ENCODE data around the gene LIN28A. TPM values are rescaled to one million over a fixed set of nuclear protein-coding genes. Genes with fewer than 3 reads are reported as not detected.
"Not testable (repeated sequence)": the region's sequence is repeated elsewhere in the genome, so short reads cannot be mapped to it uniquely, and the experiment has no call there.

The LIN28A gene
- not detected for polyA plus RNA-seq

GRCh38 chr1:26410706-26411623 lies at the start of gene LIN28A:
LIN28A (plus strand) TSS chr1:26410817; CDS start chr1:26410892, 75 bp downstream.
- Mint-ChIP-seq H3K4me1 (peaks cover 7 to 11% (median 8%) of the 10 kb centered on the region in 3 donors), H3K4me3 (peak within 1 kb of the TSS in 1 of 4 donors; percentile 49), H3K27ac (peak within 1 kb of the TSS; percentile 16 to 81 (median 59)), H3K9me3 (peaks cover 0 to 4% (median 0%) of the 10 kb centered on the region in 3 donors), H3K27me3 (peaks cover 49% of the 10 kb centered on the region), H3K36me3 (no peaks in the 10 kb centered on the region)

- peak overlapping the region in 2 of 3 donors; percentile 3 to 32 for H3K27ac Mint-ChIP-seq
- peaks cover 33% of the 10 kb centered on the region for H3K27me3 Mint-ChIP-seq
- H3K4me1 Mint-ChIP-seq = peaks cover 11 to 17% (median 11%) of the 10 kb centered on the region in 3 donors
- no peaks in the 10 kb centered on the region for H3K9me3 Mint-ChIP-seq
- H3K36me3 Mint-ChIP-seq = peaks cover 2% of the 10 kb centered on the region
- peak overlapping the region in 3 of 4 donors; percentile 45 to 92 (median 52) for H3K4me3 Mint-ChIP-seq
These were observed 49.0 kb upstream of the LIN28A start for GRCh38 chr1:26361605-26362122.

- Mint-ChIP-seq H3K36me3 (peaks cover 2% of the 10 kb centered on the region), H3K4me3 (peak overlapping the region in 2 of 4 donors; percentile 45 to 52), H3K27me3 (peaks cover 31% of the 10 kb centered on the region), H3K9me3 (no peaks in the 10 kb centered on the region), H3K4me1 (peaks cover 11 to 20% (median 11%) of the 10 kb centered on the region in 3 donors), H3K27ac (peak overlapping the region in 1 of 3 donors; percentile 32)
These were observed 48.3 kb upstream of the LIN28A start for GRCh38 chr1:26362331-26362730.

- Mint-ChIP-seq H3K27me3 (peaks cover 31% of the 10 kb centered on the region), H3K4me1 (peaks cover 11 to 20% (median 11%) of the 10 kb centered on the region in 3 donors), H3K36me3 (peaks cover 2% of the 10 kb centered on the region), H3K4me3 (peak overlapping the region in 1 of 4 donors; percentile 59), H3K9me3 (no peaks in the 10 kb centered on the region), H3K27ac (peak overlapping the region in 1 of 3 donors; percentile 6)
These were observed 46.8 kb upstream of the LIN28A start for GRCh38 chr1:26363549-26364448.

- Mint-ChIP-seq H3K36me3 (peaks cover 2% of the 10 kb centered on the region), H3K4me3 (no peak overlapping the region), H3K9me3 (no peaks in the 10 kb centered on the region), H3K27me3 (peaks cover 31% of the 10 kb centered on the region), H3K4me1 (peaks cover 7 to 16% (median 11%) of the 10 kb centered on the region in 3 donors), H3K27ac (no peak overlapping the region)
These were observed 45.7 kb upstream of the LIN28A start for GRCh38 chr1:26364956-26365355.

- Mint-ChIP-seq H3K4me1 (peaks cover 4 to 10% (median 6%) of the 10 kb centered on the region in 3 donors), H3K9me3 (no peaks in the 10 kb centered on the region), H3K27ac (no peak overlapping the region), H3K36me3 (peaks cover 5% of the 10 kb centered on the region), H3K4me3 (no peak overlapping the region), H3K27me3 (peaks cover 13% of the 10 kb centered on the region)
These were observed 43.2 kb upstream of the LIN28A start for GRCh38 chr1:26367441-26367840.

- no peaks in the 10 kb centered on the region for H3K9me3 Mint-ChIP-seq
- no peak overlapping the region for H3K27ac Mint-ChIP-seq
- peaks cover 12% of the 10 kb centered on the region for H3K27me3 Mint-ChIP-seq
- H3K4me3 Mint-ChIP-seq = peak overlapping the region in 1 of 4 donors; percentile 61
- H3K36me3 Mint-ChIP-seq = peaks cover 5% of the 10 kb centered on the region
- peaks cover 4 to 10% (median 6%) of the 10 kb centered on the region in 3 donors for H3K4me1 Mint-ChIP-seq
These were observed 42.6 kb upstream of the LIN28A start for GRCh38 chr1:26368006-26368405.

- peaks cover 5% of the 10 kb centered on the region for H3K36me3 Mint-ChIP-seq
- no peaks in the 10 kb centered on the region for H3K9me3 Mint-ChIP-seq
- no peak overlapping the region for H3K27ac Mint-ChIP-seq
- H3K27me3 Mint-ChIP-seq = peaks cover 8% of the 10 kb centered on the region
- no peak overlapping the region for H3K4me3 Mint-ChIP-seq
- H3K4me1 Mint-ChIP-seq = peaks cover 7 to 10% (median 7%) of the 10 kb centered on the region in 3 donors
These were observed 42.1 kb upstream of the LIN28A start for GRCh38 chr1:26368486-26368885.

GRCh38 chr1:26370591-26371382 lies 39.8 kb upstream of the LIN28A start:
- peaks cover 5% of the 10 kb centered on the region for H3K36me3 Mint-ChIP-seq
- H3K27me3 Mint-ChIP-seq = no peaks in the 10 kb centered on the region
- peaks cover 15 to 21% (median 15%) of the 10 kb centered on the region in 3 donors for H3K4me1 Mint-ChIP-seq
- no peaks in the 10 kb centered on the region for H3K9me3 Mint-ChIP-seq
- H3K27ac Mint-ChIP-seq = peak overlapping the region in 1 of 3 donors; percentile 22
- H3K4me3 Mint-ChIP-seq = peak overlapping the region in 2 of 4 donors; percentile 43 to 60

GRCh38 chr1:26372039-26372438 lies 38.6 kb upstream of the LIN28A start:
- no peak overlapping the region for H3K4me3 Mint-ChIP-seq
- H3K27ac Mint-ChIP-seq = no peak overlapping the region
- peaks cover 15 to 24% (median 17%) of the 10 kb centered on the region in 3 donors for H3K4me1 Mint-ChIP-seq
- peaks cover 3% of the 10 kb centered on the region for H3K36me3 Mint-ChIP-seq
- H3K27me3 Mint-ChIP-seq = no peaks in the 10 kb centered on the region
- no peaks in the 10 kb centered on the region for H3K9me3 Mint-ChIP-seq

- H3K27me3 Mint-ChIP-seq, H3K36me3 Mint-ChIP-seq, H3K9me3 Mint-ChIP-seq: not testable (repeated sequence)
- peak within 1 kb of the TSS in 1 of 3 donors; percentile 40 for H3K27ac Mint-ChIP-seq
- H3K4me3 Mint-ChIP-seq = peak within 1 kb of the TSS in 1 of 4 donors; percentile 12
- H3K4me1 Mint-ChIP-seq = peaks cover 15 to 26% (median 17%) of the 10 kb centered on the region in 3 donors
These were observed 38.0 kb upstream of the LIN28A start, which contains the start of gene ZNF683 for GRCh38 chr1:26372611-26373010. ZNF683 (minus strand) TSS chr1:26372750; CDS start chr1:26368571, 4,179 bp downstream.

- Mint-ChIP-seq H3K4me3 (no peak overlapping the region), H3K27ac (peak overlapping the region in 1 of 3 donors; percentile 40), H3K9me3 (no peaks in the 10 kb centered on the region), H3K36me3 (peaks cover 3% of the 10 kb centered on the region), H3K4me1 (peaks cover 21 to 32% (median 22%) of the 10 kb centered on the region in 3 donors), H3K27me3 (no peaks in the 10 kb centered on the region)
These were observed 37.3 kb upstream of the LIN28A start for GRCh38 chr1:26373281-26373680.

GRCh38 chr1:26373789-26374188 lies 36.8 kb upstream of the LIN28A start:
- H3K27me3 Mint-ChIP-seq = no peaks in the 10 kb centered on the region
- H3K36me3 Mint-ChIP-seq = peaks cover 3% of the 10 kb centered on the region
- no peak overlapping the region for H3K27ac Mint-ChIP-seq
- no peaks in the 10 kb centered on the region for H3K9me3 Mint-ChIP-seq
- H3K4me3 Mint-ChIP-seq = no peak overlapping the region
- peaks cover 26 to 37% (median 27%) of the 10 kb centered on the region in 3 donors for H3K4me1 Mint-ChIP-seq

- peaks cover 27 to 39% (median 28%) of the 10 kb centered on the region in 3 donors for H3K4me1 Mint-ChIP-seq
- H3K27ac Mint-ChIP-seq = not testable (repeated sequence)
- peak overlapping the region in 1 of 4 donors; percentile 49 for H3K4me3 Mint-ChIP-seq
These were observed 36.3 kb upstream of the LIN28A start for GRCh38 chr1:26374361-26374760.

More at GRCh38 chr1:26374361-26374760, 36.3 kb upstream of the LIN28A start:
- not testable (repeated sequence) for H3K27me3 Mint-ChIP-seq, H3K9me3 Mint-ChIP-seq, H3K36me3 Mint-ChIP-seq

Measured in IgD-negative memory B cell (primary cell).